ENCODE data around the gene CHGA. TPM values are rescaled to one million over a fixed set of nuclear protein-coding genes. Genes with fewer than 3 reads are reported as not detected.

The CHGA gene
- total RNA-seq, 1 experiment from 2014 or later: 0.24 TPM

DNA sequence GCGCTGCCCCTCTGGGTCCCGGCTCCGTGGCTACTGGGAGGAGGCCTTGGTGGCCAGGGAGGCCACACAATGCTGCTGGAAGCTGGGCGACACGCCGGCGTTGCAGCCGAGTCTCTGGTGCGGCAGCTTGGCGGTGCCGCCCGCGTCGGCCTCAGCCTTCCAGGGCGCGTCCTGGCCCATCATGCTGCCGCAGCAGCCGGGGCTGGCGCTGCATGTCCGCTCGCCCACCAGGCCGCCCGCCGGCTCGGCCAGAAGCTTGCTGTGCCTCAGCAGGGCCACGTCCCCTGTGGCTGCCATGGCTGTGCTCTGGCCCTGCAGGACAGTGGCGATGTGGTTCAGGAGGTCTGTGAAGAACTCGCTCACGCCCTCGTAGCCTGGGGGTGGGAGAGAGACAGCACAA lies 18.6 kb downstream of the CHGA start:
- DNase-seq (ENCODE audit: low spot score): no peak
- in situ Hi-C loops (cut with HindIII; ENCODE audit: low sequenced_read_pairs): no loop called here

DNA sequence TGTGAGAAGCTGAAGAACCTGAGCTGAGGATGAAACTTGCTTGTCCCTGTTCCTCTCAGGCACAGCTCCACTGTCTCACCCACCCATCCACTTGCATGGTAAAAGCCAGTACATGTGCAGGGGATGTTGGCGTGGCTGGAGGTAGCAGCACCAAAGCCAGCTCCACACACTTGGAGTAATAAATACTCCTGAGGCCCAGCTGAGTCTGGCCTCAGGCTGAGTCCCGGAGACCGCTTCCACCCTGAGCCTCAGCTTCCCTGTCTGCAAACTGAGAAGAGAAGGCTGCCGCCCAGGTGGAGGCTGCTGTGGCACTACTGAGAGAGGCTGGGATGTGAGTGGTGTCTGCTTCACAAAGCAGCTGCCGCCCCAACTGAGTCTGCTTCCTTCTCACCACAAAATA lies 19.2 kb downstream of the CHGA start:
- in situ Hi-C loops (cut with HindIII; ENCODE audit: low sequenced_read_pairs): no loop called here
- no peak for DNase-seq (ENCODE audit: low spot score)

DNA sequence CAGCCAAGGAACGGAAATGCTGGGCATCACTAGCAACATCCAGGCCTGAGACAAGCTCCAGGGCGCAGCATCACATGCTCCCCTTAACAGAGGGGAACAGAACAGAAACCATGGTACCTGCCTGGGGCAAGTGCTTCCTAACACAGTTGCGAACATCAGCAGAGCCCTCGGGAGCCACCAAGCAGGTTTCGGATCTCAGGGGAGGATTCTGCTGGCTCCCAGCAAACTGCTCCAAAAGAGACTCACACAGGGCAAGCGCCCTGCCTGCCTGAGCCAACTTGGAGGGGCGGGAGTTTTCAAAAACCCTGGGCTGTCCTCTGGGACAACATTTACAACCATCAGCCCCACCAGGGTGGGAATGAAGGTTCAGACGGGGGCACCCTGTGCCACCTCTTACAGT lies 19.6 kb downstream of the CHGA start:
- DNase-seq (ENCODE audit: low spot score): no peak
- in situ Hi-C loops (cut with HindIII; ENCODE audit: low sequenced_read_pairs): no loop called here

DNA sequence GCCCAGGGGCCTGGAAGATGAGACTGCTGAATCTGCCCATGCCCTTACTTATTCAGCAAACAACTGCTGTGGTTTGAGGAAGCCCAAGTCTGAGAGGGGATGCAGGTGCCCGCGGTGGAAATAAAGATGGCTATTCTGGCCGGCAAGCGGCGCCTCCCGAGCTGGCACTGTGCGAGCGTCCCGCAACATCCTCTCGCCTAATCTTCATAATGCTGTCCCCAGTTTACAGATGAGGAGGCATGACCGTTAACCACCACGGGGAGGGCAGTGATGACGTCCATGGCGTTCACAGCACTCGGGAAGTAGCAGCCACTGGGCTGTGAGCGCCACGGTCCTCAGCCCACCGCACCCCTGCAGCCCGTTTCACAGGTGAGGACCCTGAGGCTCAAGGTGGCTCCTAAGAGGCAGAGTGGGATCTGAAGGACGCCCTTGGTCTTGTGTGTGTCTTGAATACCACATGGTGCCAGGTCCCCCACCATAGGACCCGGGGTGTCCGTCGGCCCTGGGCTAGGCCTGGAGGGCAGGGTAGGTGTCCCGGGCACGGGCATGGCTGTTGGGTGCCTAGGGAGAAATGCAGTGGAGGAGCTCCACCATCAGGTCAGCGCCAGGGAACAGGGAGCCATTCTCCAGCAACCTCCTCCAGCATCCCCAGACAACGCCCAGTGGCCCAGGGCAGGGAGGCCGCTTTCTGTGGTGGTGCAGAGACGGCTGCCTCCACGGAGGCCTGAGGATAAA lies 20.2 kb downstream of the CHGA start:
- in situ Hi-C loops (cut with HindIII; ENCODE audit: low sequenced_read_pairs): no loop called here
- no peak for DNase-seq (ENCODE audit: low spot score)

DNA sequence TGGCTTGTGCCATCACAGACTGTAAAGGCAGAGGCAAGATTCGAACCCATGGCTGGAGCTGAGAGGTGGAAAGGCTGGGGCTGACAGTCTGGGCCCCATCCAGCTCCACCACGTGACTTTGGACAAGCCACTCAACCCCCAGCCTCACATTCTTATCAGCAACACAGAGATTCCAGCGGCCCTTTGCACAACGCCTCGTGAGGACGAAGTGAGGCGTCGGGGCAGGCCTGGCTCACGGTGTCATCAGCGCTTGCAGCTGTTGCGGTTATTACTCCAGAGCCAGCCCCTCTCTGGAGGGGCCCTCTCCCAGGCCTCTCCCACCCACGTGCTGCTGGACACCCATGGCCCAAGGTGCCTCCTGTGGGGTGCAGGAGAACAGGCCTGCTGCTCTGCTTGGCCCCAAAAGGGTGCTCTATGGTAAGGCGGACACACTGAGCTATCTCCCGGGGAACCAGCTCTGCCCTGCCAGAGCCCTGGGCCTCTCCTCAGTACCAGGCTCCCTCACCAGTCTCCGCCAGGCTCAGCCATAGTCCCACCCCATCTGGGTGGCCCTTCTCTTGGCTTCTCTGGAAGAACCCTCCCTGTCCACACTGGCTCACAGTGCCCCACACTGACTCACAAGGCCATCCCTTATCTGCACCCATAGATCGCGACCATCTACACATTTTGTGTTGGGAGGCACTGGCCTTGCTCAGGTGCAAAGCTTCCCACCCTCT lies 21.1 kb downstream of the CHGA start:
- no peak for DNase-seq (ENCODE audit: low spot score)
- in situ Hi-C loops (cut with HindIII; ENCODE audit: low sequenced_read_pairs): no loop called here

DNA sequence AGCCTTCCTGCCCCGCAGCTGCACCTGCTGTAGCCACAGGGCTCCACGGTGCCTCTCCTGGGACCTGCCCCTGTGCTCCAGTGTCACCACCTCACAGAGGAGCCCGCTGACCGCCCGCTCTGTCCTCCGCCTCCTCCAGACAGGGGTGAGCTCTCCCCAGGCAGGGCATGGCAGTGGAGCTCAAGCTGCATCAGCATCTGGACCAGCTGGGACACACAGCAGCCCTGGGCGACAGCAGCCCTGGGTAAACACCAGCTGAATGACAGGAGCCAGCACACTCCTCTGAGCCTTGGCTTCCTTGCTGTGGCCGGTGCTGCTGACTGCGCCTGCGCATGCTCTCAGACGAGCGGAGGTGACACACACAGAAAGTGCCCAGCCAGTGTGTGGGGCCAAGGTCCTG lies 22.0 kb downstream of the CHGA start:
- in situ Hi-C loops (cut with HindIII; ENCODE audit: low sequenced_read_pairs): no loop called here
- DNase-seq (ENCODE audit: low spot score): no peak

DNA sequence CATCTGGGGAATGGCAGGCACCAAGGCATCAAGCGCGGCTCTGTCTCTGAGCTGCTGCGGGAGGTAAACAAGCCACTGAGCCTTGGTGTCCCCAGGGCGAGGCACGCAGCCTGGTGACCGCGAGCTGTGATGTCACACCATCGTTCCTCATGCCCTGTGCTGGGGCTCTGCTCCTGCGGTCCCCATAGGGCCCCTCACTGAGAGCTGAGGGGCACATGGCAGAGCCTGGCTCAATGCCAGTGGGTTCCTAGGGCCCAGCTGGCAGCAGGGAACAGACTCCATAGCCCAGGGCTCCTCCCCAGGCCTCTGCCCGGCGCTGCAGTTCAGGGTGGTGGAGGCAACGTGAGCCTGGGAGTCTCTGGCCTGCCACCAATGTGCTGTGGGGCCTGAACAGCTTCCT lies 22.6 kb downstream of the CHGA start:
- no peak for DNase-seq (ENCODE audit: low spot score)
- in situ Hi-C loops (cut with HindIII; ENCODE audit: low sequenced_read_pairs): no loop called here

DNA sequence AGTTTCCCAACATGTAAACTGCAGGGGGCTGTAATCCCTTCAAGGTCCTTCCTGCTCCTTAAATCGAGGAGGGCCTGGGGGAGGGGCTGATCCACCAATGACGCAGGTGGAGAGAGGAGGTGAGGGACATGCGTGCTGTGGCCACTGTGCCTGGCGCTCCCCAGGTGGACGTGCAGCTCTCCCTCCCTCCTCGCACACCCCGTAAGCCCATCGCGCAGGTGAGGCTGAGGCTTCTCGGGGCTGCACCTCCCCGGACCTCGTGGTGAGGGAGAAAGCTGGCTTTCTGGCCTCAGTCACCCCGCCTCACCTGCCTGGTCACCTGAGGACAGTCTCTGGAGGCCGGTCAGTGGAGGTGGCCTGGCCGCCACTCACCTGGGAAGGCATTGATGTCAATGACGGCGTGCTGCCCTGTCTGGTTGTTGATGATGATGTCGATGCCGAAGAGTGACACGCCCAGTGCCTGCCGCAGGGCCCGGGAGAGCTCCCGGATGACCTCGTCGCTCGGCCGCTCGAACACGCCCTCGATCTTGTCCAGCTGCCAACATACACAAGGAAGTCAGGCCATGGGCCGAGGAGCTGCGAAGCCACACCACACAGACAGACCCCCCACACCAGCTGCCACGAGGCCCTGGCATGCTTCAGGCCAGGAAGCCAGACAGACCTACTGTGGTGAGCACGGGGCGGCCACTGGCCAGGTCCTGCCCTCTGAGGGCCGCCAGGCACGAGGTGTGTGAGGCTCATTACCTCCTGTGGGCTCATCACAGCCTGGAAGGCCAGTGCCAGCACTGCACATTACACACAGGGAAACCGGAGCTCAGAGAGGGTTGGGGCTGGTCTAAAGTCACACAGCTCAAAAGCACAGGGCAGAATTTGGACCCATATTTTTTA lies 23.3 kb downstream of the CHGA start:
- in situ Hi-C loops (cut with HindIII; ENCODE audit: low sequenced_read_pairs): no loop called here
- no peak for DNase-seq (ENCODE audit: low spot score)

DNA sequence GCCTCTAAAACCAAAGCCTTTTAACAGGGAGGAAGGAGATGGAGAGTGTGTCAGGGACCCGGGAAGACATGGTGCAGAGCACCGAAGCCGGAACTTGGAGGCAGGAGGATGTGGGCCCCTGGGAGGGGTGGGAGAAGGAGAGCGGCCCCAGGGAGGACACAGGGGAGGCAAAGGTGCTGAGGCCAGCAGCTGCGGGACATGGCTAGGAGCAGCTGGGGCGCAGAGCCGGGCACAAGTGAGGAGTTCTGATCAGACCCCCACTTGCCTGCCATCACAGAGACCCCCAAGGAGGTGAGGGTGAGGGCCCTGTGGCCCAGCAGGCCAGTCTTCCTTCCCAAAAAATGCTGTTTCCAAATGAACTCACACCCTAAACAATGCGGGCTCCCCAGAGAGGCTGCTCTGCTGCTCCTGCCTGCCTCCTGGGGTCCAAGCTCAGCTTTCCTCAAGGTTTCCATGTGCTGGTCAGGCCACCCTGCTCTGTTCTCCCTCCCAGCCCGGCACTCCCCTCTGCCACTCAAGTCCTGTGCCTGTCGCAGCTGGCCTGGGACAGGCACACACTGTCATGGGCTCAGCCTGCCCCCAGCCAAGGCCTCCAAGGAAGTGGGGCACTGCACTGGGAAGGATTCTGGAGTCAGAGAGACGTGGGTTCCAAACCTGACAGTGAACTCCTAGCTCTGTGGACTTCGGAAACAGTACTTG lies 24.0 kb downstream of the CHGA start:
- DNase-seq (ENCODE audit: low spot score): no peak
- in situ Hi-C loops (cut with HindIII; ENCODE audit: low sequenced_read_pairs): no loop called here

DNA sequence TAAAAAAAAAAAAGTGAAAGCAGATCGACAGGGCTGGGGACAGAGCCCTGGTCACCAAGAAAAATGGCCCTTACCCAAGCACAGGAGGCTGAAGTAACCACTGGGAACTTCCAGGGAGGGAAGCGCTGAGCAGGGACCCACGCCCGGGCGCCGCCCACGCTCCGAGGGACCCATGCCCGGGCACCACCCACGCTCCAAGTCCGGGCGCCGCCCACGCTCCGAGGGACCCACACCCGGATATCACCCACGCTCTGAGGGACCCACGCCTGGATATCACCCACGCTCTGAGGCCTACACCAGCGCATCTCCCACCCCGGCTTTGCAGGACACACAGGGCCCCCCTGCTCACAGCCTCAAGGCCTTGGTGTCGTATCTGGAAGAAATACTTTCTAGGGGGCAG lies 25.7 kb downstream of the CHGA start:
- no peak for DNase-seq (ENCODE audit: low spot score)
- in situ Hi-C loops (cut with HindIII; ENCODE audit: low sequenced_read_pairs): no loop called here

DNA sequence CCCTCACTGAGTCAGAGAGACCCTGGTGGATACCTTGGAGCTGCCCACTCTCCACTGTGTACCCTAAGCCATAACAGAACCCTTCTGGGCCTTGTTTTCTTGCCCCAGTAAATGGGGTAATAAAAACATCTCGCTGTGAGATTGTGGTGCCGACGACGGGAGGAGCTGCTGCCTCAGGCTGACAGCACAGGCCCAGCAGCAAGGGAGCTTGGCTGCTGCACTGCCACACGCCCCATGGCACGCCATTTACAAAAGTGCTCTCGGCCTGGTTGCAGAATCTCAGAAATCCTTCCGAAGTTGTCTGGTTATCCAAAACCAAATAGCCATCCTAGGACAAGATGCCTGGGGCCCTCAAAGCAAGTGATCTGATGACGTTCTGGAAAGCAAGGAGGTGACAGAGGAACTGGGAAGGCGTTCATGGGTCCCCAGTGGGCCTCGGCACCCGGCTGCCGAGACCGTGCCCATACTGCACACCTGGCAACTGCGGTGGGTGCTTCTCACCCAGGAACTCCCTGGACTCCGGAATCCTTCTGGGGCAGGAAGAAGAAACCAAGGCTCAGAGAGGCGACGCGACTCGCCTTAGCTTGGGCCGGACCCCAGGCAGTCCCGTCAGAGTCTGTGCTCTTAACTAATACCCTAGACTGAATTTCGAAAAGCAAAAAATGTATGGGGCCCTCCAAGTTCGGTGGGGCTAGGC lies 26.7 kb downstream of the CHGA start:
- no peak for DNase-seq (ENCODE audit: low spot score)
- in situ Hi-C loops (cut with HindIII; ENCODE audit: low sequenced_read_pairs): no loop called here

DNA sequence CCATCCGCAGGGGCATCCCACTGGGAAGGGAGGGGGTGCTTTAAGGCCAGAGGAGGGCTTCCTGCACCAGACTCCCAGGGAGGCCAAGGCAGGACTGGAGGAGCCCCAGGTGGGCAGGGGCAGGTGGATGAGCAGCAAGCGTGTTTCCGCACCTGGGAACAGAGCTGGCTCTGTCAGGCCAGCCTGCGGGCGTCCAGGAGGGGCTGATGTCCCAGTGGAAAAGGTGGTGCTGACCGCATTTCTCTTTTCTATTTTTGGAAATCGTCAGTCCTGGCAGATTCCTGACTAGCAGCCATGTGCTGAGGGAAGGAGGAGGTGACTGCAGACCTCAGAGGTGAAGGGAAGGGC lies 27.2 kb downstream of the CHGA start:
- in situ Hi-C loops (cut with HindIII; ENCODE audit: low sequenced_read_pairs): no loop called here
- DNase-seq (ENCODE audit: low spot score): no peak

DNA sequence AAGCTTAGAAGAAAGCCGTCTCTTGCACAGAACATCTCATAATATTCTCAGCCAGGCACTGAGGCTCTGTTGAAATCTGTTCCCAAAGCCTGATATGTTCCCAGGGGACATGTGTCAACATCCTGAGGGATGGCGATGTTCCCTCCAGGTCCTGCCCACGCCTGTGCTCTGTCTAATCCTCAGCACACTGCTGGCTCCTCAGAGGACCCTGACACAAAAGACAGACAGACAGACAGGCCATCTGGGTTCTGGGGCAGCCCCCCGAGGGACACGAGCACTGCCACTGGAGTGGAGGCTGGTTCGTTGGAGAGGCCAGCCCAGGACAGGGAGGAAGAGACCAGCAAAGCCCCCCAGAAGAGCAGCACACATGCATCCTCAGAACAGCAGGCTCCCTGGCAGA lies 27.8 kb downstream of the CHGA start:
- in situ Hi-C loops (cut with HindIII; ENCODE audit: low sequenced_read_pairs): no loop called here
- no peak for DNase-seq (ENCODE audit: low spot score)

DNA sequence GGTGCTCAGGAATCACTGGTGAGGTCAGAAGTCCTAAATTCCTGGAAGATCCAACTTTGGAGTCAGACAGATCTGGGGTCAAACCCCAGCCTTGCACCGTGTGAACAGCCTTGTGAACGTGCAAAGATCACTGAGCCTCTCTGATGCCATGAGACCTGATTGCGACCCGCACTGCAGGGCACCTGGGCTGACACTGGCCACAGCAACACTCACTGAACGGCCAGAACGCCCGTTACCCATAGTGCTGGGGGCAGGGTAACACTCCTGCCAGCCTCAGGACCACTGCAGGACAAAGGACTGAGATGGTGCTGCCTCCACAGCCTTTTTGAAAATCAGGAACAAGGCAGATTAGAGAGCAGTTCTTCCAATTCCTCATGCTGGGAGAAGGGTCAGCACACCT lies 28.3 kb downstream of the CHGA start:
- DNase-seq (ENCODE audit: low spot score): no peak
- in situ Hi-C loops (cut with HindIII; ENCODE audit: low sequenced_read_pairs): no loop called here

DNA sequence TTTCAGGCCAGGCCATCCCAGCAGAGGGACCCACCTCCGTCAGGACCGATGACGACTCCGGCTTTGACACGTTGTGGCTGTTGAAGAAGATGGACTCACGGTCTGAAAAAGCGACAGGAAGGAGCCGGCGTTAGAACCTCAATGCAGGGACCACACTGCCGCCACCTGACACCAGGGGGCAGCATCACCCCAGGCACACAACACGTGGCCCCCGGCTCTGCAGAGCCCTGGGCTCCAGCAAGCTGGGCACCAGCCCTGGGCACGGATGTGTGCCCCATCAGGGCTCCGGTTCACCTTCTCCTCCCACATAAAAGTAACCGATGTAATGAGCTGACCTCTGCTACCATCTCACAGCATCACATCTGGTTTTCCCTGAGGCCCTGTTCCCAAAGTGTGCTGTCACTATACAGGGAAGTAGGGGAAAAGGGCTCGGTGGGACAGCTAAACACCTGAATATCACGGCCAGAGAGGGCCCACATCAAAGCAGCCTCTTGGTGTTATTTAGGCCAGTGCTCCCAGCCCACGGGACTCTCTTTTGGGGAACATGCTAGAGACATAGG lies 29.0 kb downstream of the CHGA start:
- in situ Hi-C loops (cut with HindIII; ENCODE audit: low sequenced_read_pairs): no loop called here
- DNase-seq (ENCODE audit: low spot score): peak; percentile 80

DNA sequence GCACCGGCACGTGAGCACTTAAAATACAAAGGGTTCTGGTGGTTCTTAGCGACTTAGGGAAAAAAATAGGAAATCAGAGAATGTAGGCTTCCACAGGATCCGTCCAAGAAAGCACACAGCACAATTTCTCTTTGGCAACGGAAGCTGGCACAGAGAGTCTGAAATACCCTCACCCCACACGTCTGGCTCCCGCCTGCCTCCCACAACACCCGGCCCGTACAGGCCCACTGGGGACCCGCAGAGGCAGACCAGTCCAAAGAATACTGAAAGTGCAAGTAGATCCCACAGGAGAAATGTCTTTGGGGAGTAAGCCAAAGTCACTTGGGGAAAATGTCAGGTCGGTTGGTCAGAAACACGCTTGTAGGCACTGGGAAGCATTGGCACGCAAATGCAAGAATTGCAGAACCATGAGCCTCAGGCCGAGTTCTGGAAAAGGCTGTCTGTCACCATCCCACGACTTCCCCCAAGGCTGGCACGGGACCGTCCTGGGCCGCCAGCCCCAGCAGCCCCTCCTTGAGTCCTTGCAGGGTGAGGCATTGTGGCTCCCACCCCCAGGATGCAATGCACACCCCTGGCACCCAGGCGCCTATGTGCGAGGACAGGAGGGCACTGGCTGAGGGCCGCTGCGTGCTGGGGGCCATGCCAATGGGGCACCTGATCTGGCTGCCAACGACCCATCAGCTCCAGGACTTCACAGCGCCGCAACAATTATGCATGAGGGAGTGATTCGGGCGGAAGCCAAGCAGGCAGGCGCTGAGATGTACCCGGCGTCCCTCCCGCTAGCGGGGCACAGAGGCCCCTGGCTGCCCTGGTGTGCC lies 29.7 kb downstream of the CHGA start:
- in situ Hi-C loops (cut with HindIII; ENCODE audit: low sequenced_read_pairs): no loop called here

DNA sequence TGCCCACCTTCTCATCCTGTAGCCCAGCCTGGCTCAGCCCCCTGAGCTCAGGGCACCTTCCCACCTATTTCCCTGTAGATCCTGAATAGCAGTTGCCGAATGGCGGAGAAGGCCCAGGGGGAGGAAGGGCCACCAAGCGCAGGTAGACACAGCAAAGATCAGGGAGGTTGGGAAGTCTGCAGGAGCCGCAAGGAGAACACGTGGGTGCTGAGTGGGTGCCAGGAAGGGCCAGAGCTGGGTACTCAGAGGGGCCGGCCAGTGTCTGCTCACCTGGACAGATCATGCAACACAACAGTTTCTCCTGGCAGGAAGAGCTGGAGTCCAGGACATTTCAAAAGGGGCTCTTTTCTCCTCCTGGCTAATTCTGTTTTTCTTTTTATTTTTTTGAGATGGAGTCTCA lies 30.6 kb downstream of the CHGA start:
- in situ Hi-C loops (cut with HindIII; ENCODE audit: low sequenced_read_pairs): no loop called here
- no peak for DNase-seq (ENCODE audit: low spot score)

More for the DNA sequence above, 29.7 kb downstream of the CHGA start:
- DNase-seq (ENCODE audit: low spot score): peak; percentile 30

DNA sequence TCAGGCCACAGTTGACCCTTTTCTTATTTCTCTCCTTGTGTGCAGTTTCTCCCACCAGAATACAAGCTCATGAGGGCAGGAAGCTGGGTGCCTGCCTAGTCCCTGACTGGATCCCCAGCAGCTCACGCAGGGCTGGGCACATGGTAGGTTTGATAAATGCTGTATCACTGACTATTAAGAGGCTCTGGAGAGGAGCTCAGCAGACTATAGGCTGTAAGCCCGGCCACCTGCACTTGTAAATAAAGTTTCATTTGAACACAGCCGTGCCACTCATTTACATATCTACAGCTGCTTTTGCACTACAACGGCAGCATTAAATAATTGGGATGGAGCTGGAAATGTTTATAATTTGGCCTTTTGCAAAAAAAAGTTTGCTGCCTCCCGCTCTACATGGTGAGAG lies 32.0 kb downstream of the CHGA start:
- DNase-seq (ENCODE audit: low spot score): no peak
- in situ Hi-C loops (cut with HindIII; ENCODE audit: low sequenced_read_pairs): no loop called here

All from G401 (cell line).